Uterus (tissue), 4 donors: ENCODE data around the gene C21orf91. TPM values are rescaled to one million over a fixed set of nuclear protein-coding genes. Genes with fewer than 3 reads are reported as not detected.

ENCODE experiments used
- DNase-seq, 2 donors: peaks; one replicate each; pipeline ENCODE4 v3.0.0-alpha.2; 2019 to 2020
- H3K27ac ChIP-seq, 2 donors: fragments of 200-600 bp; sonication (generic); 1 replicate in 1 of 2; 2 replicates in 1 of 2; pipeline ENCODE4 v1.5.1; 2016 to 2018
- H3K27me3 ChIP-seq, 2 donors: fragments of 200-600 bp; sonication (generic); one replicate each; pipeline ENCODE4 v1.5.1; 2018 to 2019; ENCODE audit warnings: control low read depth in 1 of 2
- H3K36me3 ChIP-seq, 2 donors: fragments of 200-600 bp; sonication (generic); one replicate each; pipeline ENCODE4 v1.5.1; 2019; ENCODE audit warnings: control low read depth in 1 of 2
- H3K4me1 ChIP-seq, 2 donors: fragments of 200-600 bp; sonication (generic); one replicate each; pipeline ENCODE4 v1.5.1; 2018 to 2019; ENCODE audit warnings: control low read depth in 1 of 2
- H3K4me3 ChIP-seq, 2 donors: fragments of 200-600 bp; sonication (generic); 1 replicate in 1 of 2; 2 replicates in 1 of 2; pipeline ENCODE4 v1.5.1; 2018 to 2019; ENCODE audit warnings: mild to moderate bottlenecking in 1 of 2
- H3K9me3 ChIP-seq, 2 donors: fragments of 200-600 bp; sonication (generic); one replicate each; pipeline ENCODE4 v1.5.1; 2019; ENCODE audit warnings: control low read depth in 1 of 2
- POLR2A ChIP-seq, 2 donors: fragments of 450-650 bp; IDR thresholded peaks; one replicate each; pipeline ENCODE4 v1.6.1; 2016; ENCODE audit warnings: antibody characterized with exemption in 2 of 2, mild to moderate bottlenecking in 1 of 2, moderate library complexity in 1 of 2
- intact Hi-C: fragments of 100-400 bp; cut with DNase I; formaldehyde crosslinking; loops from one replicate; pipeline ENCODE4 v1.15.1; 2023; ENCODE audit warnings: low total_unique reads
- total RNA-seq, 4 donors: library from RNA; depleted of rRNA in 3 of 4; stranded (reverse); fragments of >200 nt in 3 of 4; gene quantifications; one replicate each; pipeline versions ENCODE4 v1.1.0 to v1.2.4, GENCODE V29; 2014 to 2023
- TF ChIP-seq, protein P1 (sequence below), 4 experiments: fragments of 200-600 bp in 2 of 4; fragments of 450-650 bp in 2 of 4; sonication (generic) in 2 of 4; IDR thresholded peaks; one replicate each; pipeline ENCODE4 v1.5.1; 2016 to 2019; ENCODE audit warnings: antibody characterized with exemption in 4 of 4, mild to moderate bottlenecking in 2 of 4, moderate library complexity in 1 of 4
- donor health status: DM: yes; HTN: yes; CAD: no.

Gene C21orf91
- total RNA-seq, 4 donors from 2014 or later, result 21.5 to 68.4 (median 30.3) TPM

- H3K9me3 ChIP-seq, result no peaks in the 10 kb centered on the region
- no peak overlapping the region for H3K27ac ChIP-seq
- H3K36me3 ChIP-seq, result no peaks in the 10 kb centered on the region
- no peaks in the 10 kb centered on the region for H3K4me1 ChIP-seq
- TF ChIP-seq POLR2A (IDR thresholded peaks at IDR 0.05), result no peak
- TF ChIP-seq, protein P1, sequence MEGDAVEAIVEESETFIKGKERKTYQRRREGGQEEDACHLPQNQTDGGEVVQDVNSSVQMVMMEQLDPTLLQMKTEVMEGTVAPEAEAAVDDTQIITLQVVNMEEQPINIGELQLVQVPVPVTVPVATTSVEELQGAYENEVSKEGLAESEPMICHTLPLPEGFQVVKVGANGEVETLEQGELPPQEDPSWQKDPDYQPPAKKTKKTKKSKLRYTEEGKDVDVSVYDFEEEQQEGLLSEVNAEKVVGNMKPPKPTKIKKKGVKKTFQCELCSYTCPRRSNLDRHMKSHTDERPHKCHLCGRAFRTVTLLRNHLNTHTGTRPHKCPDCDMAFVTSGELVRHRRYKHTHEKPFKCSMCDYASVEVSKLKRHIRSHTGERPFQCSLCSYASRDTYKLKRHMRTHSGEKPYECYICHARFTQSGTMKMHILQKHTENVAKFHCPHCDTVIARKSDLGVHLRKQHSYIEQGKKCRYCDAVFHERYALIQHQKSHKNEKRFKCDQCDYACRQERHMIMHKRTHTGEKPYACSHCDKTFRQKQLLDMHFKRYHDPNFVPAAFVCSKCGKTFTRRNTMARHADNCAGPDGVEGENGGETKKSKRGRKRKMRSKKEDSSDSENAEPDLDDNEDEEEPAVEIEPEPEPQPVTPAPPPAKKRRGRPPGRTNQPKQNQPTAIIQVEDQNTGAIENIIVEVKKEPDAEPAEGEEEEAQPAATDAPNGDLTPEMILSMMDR (IDR thresholded peaks at IDR 0.05), result no peak
- DNase-seq, result no peak
- no peak overlapping the region for H3K4me3 ChIP-seq
- intact Hi-C loops, result no loop called here
- H3K27me3 ChIP-seq, result no peaks in the 10 kb centered on the region
Observed at GRCh38 chr21:17783003-17783402, 36.2 kb downstream of the C21orf91 start.

DNA sequence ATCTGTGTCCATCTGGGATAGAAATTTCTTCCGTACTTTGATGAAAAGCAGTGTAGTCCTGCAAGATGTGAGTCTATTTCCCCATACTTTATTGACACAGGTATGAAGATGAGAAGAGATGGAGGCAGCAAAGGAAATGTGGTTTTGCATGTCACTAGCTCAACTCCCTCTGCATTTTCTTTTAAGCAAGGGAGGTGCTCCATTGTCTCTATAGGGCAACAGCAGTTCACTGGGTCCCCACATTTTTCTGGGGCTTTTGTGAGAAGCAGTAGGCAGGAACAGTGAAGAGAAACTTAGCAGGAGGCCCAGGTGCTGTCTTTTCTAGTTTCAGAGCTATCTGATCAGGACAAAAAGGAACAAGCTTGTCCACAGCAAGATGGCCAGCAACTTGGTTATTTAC lies 37.1 kb downstream of the C21orf91 start:
- TF ChIP-seq POLR2A (IDR thresholded peaks at IDR 0.05), result no peak
- TF ChIP-seq, protein P1 (IDR thresholded peaks at IDR 0.05), result no peak
- intact Hi-C loops, result no loop called here
- Histone ChIP-seq H3K36me3 (no peaks in the 10 kb centered on the region), H3K4me3 (no peak overlapping the region), H3K27me3 (no peaks in the 10 kb centered on the region), H3K9me3 (no peaks in the 10 kb centered on the region), H3K4me1 (no peaks in the 10 kb centered on the region), H3K27ac (no peak overlapping the region)
- DNase-seq, result no peak

GRCh38 chr21:17781524-17781923 lies 37.6 kb downstream of the C21orf91 start:
- no peak for DNase-seq
- no peak for TF ChIP-seq POLR2A (IDR thresholded peaks at IDR 0.05)
- TF ChIP-seq, protein P1 (IDR thresholded peaks at IDR 0.05), result no peak
- no peaks in the 10 kb centered on the region for H3K4me1 ChIP-seq
- H3K9me3 ChIP-seq, result no peaks in the 10 kb centered on the region
- no peaks in the 10 kb centered on the region for H3K36me3 ChIP-seq
- no peak overlapping the region for H3K4me3 ChIP-seq
- no peak overlapping the region for H3K27ac ChIP-seq
- no peaks in the 10 kb centered on the region for H3K27me3 ChIP-seq
- intact Hi-C loops, result no loop called here

DNA sequence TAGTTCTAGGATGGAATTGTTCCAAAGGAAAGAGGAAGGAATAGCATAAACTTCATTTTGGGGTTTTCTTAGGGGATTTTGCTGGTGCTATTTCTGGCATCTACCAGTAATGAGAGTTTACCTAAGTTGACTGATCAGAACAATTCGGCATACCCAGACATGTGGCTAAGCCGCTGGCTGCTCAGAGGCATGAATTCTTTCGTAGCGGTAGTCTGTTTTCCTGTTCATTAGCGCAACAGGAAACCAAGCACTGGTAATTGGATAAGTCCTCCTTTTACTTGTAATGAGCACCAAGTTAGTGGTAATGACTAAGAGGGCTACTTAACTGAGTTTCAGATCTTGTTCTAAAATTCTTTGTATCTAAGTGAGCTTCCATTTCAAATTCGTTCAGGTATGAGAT lies 38.6 kb downstream of the C21orf91 start:
- H3K9me3 ChIP-seq, result no peaks in the 10 kb centered on the region
- no peak overlapping the region for H3K4me3 ChIP-seq
- no peaks in the 10 kb centered on the region for H3K4me1 ChIP-seq
- H3K36me3 ChIP-seq, result no peaks in the 10 kb centered on the region
- no peak for TF ChIP-seq POLR2A (IDR thresholded peaks at IDR 0.05)
- no peak overlapping the region for H3K27ac ChIP-seq
- no peaks in the 10 kb centered on the region for H3K27me3 ChIP-seq
- DNase-seq, result no peak
- intact Hi-C loops, result no loop called here

DNA sequence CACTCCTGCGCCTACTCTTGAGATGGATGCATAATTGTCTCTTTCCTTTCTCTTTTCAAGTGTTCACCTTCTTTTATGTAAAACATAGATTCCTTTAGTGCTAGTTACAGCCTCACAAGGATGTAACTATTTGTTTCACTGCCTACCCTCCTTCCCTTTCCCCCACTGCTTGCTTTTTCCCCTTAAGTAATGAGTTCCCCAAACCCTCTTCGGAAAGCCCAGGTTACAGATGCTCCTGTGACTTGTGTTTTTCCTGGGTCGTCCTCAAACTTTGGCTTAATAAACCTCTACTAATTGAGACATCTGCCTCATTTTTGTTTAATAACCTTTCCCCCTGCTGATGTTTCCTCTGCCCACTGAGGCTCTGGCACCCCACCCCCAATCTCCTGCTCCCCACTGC lies 39.2 kb downstream of the C21orf91 start:
- Histone ChIP-seq H3K27ac (no peak overlapping the region), H3K4me1 (no peaks in the 10 kb centered on the region), H3K9me3 (no peaks in the 10 kb centered on the region), H3K36me3 (no peaks in the 10 kb centered on the region), H3K27me3 (no peaks in the 10 kb centered on the region), H3K4me3 (no peak overlapping the region)
- no peak for DNase-seq
- no peak for TF ChIP-seq POLR2A (IDR thresholded peaks at IDR 0.05)
- TF ChIP-seq, protein P1 (IDR thresholded peaks at IDR 0.05), result no peak
- intact Hi-C loops, result no loop called here

DNA sequence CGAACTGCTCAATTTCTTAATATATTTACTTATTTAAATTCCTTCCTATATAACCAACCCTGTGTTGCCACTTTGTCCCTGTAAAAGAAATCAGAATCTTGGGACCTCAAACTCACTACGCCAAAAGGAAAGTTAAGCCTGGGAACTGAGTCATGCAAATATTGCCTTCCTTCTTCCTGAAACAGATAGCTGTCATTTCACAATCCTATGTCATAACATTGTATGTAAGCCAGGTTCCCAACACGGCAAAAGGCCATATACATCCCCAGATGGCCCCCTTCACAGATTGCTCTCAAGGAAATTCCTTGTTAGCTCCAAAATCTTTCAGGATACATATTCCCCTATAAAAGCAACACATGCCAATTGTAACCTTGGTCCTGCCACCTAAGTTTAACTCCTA lies 39.7 kb downstream of the C21orf91 start:
- intact Hi-C loops, result no loop called here

More for the DNA sequence above, 39.7 kb downstream of the C21orf91 start:
- Histone ChIP-seq H3K27me3 (no peaks in the 10 kb centered on the region), H3K36me3 (no peaks in the 10 kb centered on the region), H3K27ac (no peak overlapping the region), H3K4me3 (no peak overlapping the region), H3K4me1 (no peaks in the 10 kb centered on the region), H3K9me3 (no peaks in the 10 kb centered on the region)
- TF ChIP-seq, protein P1 (IDR thresholded peaks at IDR 0.05), result no peak
- TF ChIP-seq POLR2A (IDR thresholded peaks at IDR 0.05), result no peak
- DNase-seq, result no peak
